ENCODE measurements around the gene PC. TPM values are rescaled to one million over a fixed set of nuclear protein-coding genes. Genes with fewer than 3 reads are reported as not detected.
A peak's percentile ranks its signal among the peaks of the same experiment; 100 is the strongest.

The PC gene
- total and polyA plus RNA-seq, 9 of the 15 experiments (the other 6 are each of a cell fraction or from before 2014, with no cell fraction given): 0.94 to 38.0 (median 8.7) TPM

DNA sequence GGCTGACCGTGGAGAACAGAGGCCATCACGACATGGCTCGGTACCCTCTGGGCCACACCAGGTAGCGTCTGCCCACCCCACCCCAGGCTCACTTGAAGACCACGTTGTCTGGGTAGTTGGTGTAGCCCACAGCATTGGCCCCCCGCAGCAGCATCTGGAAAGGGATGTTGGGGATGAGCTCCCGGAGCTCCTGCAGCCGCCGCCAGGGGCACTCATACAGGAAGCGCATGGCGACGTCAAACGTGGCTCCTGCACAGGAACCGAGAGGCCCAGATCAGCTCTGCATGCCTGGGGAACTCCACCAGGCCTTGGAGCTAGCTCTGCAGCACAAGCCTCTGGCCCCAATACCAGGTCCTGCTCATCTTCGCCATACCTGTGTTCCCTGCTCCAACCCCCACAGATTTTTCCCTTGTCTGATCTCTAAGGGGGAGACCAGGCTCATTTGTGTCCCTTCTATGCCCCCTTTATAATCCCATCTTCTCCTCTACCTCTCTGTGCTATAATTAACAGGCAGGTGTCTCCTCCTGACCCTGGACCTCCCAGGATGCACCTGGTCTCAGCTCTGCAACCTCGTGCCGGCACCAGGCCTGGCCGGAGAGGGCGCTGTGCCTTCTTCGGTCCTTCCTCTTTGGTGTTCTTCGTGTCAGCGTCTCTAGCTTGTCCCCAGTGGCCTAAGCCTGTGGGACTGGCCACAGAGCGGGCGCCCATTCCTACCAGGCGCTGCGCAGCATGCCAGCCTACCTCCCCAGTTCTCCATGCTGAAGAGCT lies 106.3 kb downstream of the PC start (continued):
- TF ChIP-seq, protein P1, sequence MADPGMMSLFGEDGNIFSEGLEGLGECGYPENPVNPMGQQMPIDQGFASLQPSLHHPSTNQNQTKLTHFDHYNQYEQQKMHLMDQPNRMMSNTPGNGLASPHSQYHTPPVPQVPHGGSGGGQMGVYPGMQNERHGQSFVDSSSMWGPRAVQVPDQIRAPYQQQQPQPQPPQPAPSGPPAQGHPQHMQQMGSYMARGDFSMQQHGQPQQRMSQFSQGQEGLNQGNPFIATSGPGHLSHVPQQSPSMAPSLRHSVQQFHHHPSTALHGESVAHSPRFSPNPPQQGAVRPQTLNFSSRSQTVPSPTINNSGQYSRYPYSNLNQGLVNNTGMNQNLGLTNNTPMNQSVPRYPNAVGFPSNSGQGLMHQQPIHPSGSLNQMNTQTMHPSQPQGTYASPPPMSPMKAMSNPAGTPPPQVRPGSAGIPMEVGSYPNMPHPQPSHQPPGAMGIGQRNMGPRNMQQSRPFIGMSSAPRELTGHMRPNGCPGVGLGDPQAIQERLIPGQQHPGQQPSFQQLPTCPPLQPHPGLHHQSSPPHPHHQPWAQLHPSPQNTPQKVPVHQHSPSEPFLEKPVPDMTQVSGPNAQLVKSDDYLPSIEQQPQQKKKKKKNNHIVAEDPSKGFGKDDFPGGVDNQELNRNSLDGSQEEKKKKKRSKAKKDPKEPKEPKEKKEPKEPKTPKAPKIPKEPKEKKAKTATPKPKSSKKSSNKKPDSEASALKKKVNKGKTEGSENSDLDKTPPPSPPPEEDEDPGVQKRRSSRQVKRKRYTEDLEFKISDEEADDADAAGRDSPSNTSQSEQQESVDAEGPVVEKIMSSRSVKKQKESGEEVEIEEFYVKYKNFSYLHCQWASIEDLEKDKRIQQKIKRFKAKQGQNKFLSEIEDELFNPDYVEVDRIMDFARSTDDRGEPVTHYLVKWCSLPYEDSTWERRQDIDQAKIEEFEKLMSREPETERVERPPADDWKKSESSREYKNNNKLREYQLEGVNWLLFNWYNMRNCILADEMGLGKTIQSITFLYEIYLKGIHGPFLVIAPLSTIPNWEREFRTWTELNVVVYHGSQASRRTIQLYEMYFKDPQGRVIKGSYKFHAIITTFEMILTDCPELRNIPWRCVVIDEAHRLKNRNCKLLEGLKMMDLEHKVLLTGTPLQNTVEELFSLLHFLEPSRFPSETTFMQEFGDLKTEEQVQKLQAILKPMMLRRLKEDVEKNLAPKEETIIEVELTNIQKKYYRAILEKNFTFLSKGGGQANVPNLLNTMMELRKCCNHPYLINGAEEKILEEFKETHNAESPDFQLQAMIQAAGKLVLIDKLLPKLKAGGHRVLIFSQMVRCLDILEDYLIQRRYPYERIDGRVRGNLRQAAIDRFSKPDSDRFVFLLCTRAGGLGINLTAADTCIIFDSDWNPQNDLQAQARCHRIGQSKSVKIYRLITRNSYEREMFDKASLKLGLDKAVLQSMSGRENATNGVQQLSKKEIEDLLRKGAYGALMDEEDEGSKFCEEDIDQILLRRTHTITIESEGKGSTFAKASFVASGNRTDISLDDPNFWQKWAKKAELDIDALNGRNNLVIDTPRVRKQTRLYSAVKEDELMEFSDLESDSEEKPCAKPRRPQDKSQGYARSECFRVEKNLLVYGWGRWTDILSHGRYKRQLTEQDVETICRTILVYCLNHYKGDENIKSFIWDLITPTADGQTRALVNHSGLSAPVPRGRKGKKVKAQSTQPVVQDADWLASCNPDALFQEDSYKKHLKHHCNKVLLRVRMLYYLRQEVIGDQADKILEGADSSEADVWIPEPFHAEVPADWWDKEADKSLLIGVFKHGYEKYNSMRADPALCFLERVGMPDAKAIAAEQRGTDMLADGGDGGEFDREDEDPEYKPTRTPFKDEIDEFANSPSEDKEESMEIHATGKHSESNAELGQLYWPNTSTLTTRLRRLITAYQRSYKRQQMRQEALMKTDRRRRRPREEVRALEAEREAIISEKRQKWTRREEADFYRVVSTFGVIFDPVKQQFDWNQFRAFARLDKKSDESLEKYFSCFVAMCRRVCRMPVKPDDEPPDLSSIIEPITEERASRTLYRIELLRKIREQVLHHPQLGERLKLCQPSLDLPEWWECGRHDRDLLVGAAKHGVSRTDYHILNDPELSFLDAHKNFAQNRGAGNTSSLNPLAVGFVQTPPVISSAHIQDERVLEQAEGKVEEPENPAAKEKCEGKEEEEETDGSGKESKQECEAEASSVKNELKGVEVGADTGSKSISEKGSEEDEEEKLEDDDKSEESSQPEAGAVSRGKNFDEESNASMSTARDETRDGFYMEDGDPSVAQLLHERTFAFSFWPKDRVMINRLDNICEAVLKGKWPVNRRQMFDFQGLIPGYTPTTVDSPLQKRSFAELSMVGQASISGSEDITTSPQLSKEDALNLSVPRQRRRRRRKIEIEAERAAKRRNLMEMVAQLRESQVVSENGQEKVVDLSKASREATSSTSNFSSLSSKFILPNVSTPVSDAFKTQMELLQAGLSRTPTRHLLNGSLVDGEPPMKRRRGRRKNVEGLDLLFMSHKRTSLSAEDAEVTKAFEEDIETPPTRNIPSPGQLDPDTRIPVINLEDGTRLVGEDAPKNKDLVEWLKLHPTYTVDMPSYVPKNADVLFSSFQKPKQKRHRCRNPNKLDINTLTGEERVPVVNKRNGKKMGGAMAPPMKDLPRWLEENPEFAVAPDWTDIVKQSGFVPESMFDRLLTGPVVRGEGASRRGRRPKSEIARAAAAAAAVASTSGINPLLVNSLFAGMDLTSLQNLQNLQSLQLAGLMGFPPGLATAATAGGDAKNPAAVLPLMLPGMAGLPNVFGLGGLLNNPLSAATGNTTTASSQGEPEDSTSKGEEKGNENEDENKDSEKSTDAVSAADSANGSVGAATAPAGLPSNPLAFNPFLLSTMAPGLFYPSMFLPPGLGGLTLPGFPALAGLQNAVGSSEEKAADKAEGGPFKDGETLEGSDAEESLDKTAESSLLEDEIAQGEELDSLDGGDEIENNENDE (IDR thresholded peaks at IDR 0.05; ENCODE audit: low read depth, low read length): no peak
- TF ChIP-seq BHLHE40 (IDR thresholded peaks at IDR 0.05; ENCODE audit: low read length): no peak
- TF ChIP-seq, protein P2, sequence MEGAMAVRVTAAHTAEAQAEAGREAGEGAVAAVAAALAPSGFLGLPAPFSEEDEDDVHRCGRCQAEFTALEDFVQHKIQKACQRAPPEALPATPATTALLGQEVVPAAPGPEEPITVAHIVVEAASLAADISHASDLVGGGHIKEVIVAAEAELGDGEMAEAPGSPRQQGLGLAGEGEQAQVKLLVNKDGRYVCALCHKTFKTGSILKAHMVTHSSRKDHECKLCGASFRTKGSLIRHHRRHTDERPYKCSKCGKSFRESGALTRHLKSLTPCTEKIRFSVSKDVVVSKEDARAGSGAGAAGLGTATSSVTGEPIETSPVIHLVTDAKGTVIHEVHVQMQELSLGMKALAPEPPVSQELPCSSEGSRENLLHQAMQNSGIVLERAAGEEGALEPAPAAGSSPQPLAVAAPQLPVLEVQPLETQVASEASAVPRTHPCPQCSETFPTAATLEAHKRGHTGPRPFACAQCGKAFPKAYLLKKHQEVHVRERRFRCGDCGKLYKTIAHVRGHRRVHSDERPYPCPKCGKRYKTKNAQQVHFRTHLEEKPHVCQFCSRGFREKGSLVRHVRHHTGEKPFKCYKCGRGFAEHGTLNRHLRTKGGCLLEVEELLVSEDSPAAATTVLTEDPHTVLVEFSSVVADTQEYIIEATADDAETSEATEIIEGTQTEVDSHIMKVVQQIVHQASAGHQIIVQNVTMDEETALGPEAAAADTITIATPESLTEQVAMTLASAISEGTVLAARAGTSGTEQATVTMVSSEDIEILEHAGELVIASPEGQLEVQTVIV (CRISPR knock-in tag; IDR thresholded peaks at IDR 0.05; ENCODE audit: borderline replicate concordance): no peak
- TF ChIP-seq, protein P3, sequence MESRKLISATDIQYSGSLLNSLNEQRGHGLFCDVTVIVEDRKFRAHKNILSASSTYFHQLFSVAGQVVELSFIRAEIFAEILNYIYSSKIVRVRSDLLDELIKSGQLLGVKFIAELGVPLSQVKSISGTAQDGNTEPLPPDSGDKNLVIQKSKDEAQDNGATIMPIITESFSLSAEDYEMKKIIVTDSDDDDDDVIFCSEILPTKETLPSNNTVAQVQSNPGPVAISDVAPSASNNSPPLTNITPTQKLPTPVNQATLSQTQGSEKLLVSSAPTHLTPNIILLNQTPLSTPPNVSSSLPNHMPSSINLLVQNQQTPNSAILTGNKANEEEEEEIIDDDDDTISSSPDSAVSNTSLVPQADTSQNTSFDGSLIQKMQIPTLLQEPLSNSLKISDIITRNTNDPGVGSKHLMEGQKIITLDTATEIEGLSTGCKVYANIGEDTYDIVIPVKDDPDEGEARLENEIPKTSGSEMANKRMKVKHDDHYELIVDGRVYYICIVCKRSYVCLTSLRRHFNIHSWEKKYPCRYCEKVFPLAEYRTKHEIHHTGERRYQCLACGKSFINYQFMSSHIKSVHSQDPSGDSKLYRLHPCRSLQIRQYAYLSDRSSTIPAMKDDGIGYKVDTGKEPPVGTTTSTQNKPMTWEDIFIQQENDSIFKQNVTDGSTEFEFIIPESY (CRISPR knock-in tag; IDR thresholded peaks at IDR 0.05): peak; percentile 62
- TF ChIP-seq SUPT5H (IDR thresholded peaks at IDR 0.05): no peak
- no peak for TF ChIP-seq HDAC8 (tag; IDR thresholded peaks at IDR 0.05)
- TF ChIP-seq NR4A1 (CRISPR knock-in tag; IDR thresholded peaks at IDR 0.05): no peak
- TF ChIP-seq NR4A1 (tag; IDR thresholded peaks at IDR 0.05): no peak
- TF ChIP-seq, protein P4, sequence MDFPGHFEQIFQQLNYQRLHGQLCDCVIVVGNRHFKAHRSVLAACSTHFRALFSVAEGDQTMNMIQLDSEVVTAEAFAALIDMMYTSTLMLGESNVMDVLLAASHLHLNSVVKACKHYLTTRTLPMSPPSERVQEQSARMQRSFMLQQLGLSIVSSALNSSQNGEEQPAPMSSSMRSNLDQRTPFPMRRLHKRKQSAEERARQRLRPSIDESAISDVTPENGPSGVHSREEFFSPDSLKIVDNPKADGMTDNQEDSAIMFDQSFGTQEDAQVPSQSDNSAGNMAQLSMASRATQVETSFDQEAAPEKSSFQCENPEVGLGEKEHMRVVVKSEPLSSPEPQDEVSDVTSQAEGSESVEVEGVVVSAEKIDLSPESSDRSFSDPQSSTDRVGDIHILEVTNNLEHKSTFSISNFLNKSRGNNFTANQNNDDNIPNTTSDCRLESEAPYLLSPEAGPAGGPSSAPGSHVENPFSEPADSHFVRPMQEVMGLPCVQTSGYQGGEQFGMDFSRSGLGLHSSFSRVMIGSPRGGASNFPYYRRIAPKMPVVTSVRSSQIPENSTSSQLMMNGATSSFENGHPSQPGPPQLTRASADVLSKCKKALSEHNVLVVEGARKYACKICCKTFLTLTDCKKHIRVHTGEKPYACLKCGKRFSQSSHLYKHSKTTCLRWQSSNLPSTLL (IDR thresholded peaks at IDR 0.05): no peak
